ENCODE data around the gene PKN2.

DNA sequence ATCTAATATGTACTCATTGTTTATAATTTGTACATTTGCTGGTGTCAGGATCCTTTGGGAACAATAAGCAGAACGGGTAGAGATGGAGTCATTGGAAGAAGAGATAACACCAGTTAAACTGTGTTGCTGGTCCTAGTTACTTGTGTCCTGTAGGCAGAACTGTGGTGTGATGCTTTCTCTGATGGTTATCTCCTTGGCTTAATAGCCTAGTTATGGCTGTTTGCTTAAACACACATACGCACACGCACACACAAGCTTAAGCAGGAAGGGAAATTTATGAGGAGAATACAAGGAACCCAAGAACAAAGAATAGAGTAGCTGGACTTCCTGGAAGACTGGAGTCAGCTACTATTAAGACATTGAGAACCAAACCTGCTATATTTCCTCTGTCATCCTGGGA is 5.7 kb upstream of the PKN2 start:
- TF ChIP-seq, protein P1, sequence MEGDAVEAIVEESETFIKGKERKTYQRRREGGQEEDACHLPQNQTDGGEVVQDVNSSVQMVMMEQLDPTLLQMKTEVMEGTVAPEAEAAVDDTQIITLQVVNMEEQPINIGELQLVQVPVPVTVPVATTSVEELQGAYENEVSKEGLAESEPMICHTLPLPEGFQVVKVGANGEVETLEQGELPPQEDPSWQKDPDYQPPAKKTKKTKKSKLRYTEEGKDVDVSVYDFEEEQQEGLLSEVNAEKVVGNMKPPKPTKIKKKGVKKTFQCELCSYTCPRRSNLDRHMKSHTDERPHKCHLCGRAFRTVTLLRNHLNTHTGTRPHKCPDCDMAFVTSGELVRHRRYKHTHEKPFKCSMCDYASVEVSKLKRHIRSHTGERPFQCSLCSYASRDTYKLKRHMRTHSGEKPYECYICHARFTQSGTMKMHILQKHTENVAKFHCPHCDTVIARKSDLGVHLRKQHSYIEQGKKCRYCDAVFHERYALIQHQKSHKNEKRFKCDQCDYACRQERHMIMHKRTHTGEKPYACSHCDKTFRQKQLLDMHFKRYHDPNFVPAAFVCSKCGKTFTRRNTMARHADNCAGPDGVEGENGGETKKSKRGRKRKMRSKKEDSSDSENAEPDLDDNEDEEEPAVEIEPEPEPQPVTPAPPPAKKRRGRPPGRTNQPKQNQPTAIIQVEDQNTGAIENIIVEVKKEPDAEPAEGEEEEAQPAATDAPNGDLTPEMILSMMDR (IDR thresholded peaks at IDR 0.05; ENCODE audit: low read depth, low read length, poor library complexity, severe bottlenecking): no peak
- no peak for TF ChIP-seq EZH2phosphoT487 (IDR thresholded peaks at IDR 0.05; ENCODE audit: borderline replicate concordance, low read length)
